HepG2 (cell line): Measurements from ENCODE around the gene PROSER1. TPM values are rescaled to one million over a fixed set of nuclear protein-coding genes. Genes with fewer than 3 reads are reported as not detected.

Experiments used
- DNMT1 ChIP-seq: sonication (generic); formaldehyde crosslinking; IDR thresholded peaks from 2 replicates; pipeline ENCODE4 v1.5.1; 2020; ENCODE audit warnings: mild to moderate bottlenecking, missing genetic modification reagents
- GATA4 ChIP-seq: sonication (generic); IDR thresholded peaks from 2 replicates; pipeline ENCODE4 v1.6.1; 2016; ENCODE audit warnings: antibody characterized with exemption, low read depth, borderline replicate concordance
- IKZF5 ChIP-seq: IDR thresholded peaks from 2 replicates; pipeline ENCODE4 v1.6.1; 2018; ENCODE audit warnings: missing genetic modification reagents, mild to moderate bottlenecking, missing compliant biosample characterization
- KDM1A ChIP-seq: IDR thresholded peaks from 2 replicates; pipeline ENCODE4 v1.6.1; 2016; ENCODE audit warnings: missing compliant biosample characterization
- KLF16 ChIP-seq, 2 experiments: sonication (generic) in 1 of 2; formaldehyde crosslinking in 1 of 2; IDR thresholded peaks; 2 replicates each; pipeline versions ENCODE4 v1.6.1 to v1.8.0; 2016 to 2023; ENCODE audit warnings: missing genetic modification reagents in 2 of 2, missing compliant biosample characterization in 1 of 2
- MAF1 ChIP-seq: sonication (generic); formaldehyde crosslinking; IDR thresholded peaks from 2 replicates; pipeline ENCODE4 v1.5.0; 2020; ENCODE audit warnings: missing genetic modification reagents, borderline replicate concordance
- MTA1 ChIP-seq: sonication (generic); formaldehyde crosslinking; IDR thresholded peaks from 2 replicates; pipeline ENCODE4 v1.4.0; 2020; ENCODE audit warnings: missing genetic modification reagents, mild to moderate bottlenecking, borderline replicate concordance
- NFYC ChIP-seq: IDR thresholded peaks from 2 replicates; pipeline ENCODE4 v1.6.1; 2016; ENCODE audit warnings: missing genetic modification reagents, missing compliant biosample characterization
- PHF8 ChIP-seq: sonication (generic); formaldehyde crosslinking; IDR thresholded peaks from 2 replicates; pipeline ENCODE4 v1.5.0; 2020; ENCODE audit warnings: missing genetic modification reagents
- SP1 ChIP-seq, 2 experiments: fragments of 450-650 bp in 1 of 2; sonication (generic) in 1 of 2; formaldehyde crosslinking in 1 of 2; IDR thresholded peaks; 2 replicates each; pipeline versions ENCODE4 v1.4.0 to v1.6.1; 2016 to 2020; ENCODE audit warnings: missing genetic modification reagents in 1 of 2
- SPEN ChIP-seq: sonication (generic); formaldehyde crosslinking; IDR thresholded peaks from 2 replicates; pipeline ENCODE4 v1.5.1; 2020; ENCODE audit warnings: low read depth, mild to moderate bottlenecking, missing genetic modification reagents
- TEAD3 ChIP-seq: optimal IDR thresholded peaks from 2 replicates; pipeline ENCODE3; 2016; ENCODE audit warnings: borderline replicate concordance
- YEATS2 ChIP-seq: sonication (generic); formaldehyde crosslinking; IDR thresholded peaks from 2 replicates; pipeline ENCODE4 v1.4.0; 2020; ENCODE audit warnings: missing genetic modification reagents, borderline replicate concordance
- ZNF12 ChIP-seq: sonication (generic); formaldehyde crosslinking; IDR thresholded peaks from 2 replicates; pipeline ENCODE4 v1.5.0; 2020; ENCODE audit warnings: missing genetic modification reagents
- ZNF136 ChIP-seq: sonication (generic); formaldehyde crosslinking; IDR thresholded peaks from 2 replicates; pipeline ENCODE4 v1.8.1; 2022; ENCODE audit warnings: low read depth, mild to moderate bottlenecking, moderate library complexity, missing genetic modification reagents
- ZNF672 ChIP-seq: sonication (generic); formaldehyde crosslinking; IDR thresholded peaks from 2 replicates; pipeline ENCODE4 v1.8.1; 2022; ENCODE audit warnings: missing genetic modification reagents
- ZNF691 ChIP-seq: sonication (generic); formaldehyde crosslinking; IDR thresholded peaks from 2 replicates; pipeline ENCODE4 v1.4.0; 2020; ENCODE audit warnings: missing genetic modification reagents, low read depth, mild to moderate bottlenecking, borderline replicate concordance
- ZNF781 ChIP-seq: sonication (generic); formaldehyde crosslinking; IDR thresholded peaks from 2 replicates; pipeline ENCODE4 v1.5.1; 2020; ENCODE audit warnings: borderline replicate concordance, mild to moderate bottlenecking, missing genetic modification reagents; ENCODE audit errors: not compliant biosample characterization
- ZSCAN12 ChIP-seq: sonication (generic); formaldehyde crosslinking; IDR thresholded peaks from 2 replicates; pipeline ENCODE4 v1.9.0; 2021; ENCODE audit warnings: mild to moderate bottlenecking, missing genetic modification reagents
- ZSCAN20 ChIP-seq: sonication (generic); formaldehyde crosslinking; IDR thresholded peaks from 2 replicates; pipeline ENCODE4 v1.4.0; 2020; ENCODE audit warnings: missing genetic modification reagents, mild to moderate bottlenecking, borderline replicate concordance
- polyA plus RNA-seq, 8 experiments: library from polyadenylated mRNA; depleted of rRNA in 3 of 8; stranded (reverse) in 7 of 8; unstranded in 1 of 8; fragments of >200 nt; fragmentation: Illumina TruSeq in 4 of 8; extraction: Trizol in 4 of 8; gene quantifications; 2 replicates each; pipeline versions ENCODE4 v1.2.1 to v1.2.3, GENCODE V29; 2011 to 2016; ENCODE audit warnings: low read depth in 4 of 8, missing spikeins in 1 of 8, mixed read lengths in 1 of 8; ENCODE audit not compliant: insufficient read depth in 1 of 8
- total RNA-seq, 5 experiments: library from RNA; depleted of rRNA; stranded (reverse); fragments of >200 nt; fragmentation: Illumina TruSeq; extraction: Trizol; gene quantifications; 2 replicates each; pipeline ENCODE4 v1.2.3, GENCODE V29; 2016; ENCODE audit warnings: low read depth in 1 of 5
- TF ChIP-seq, protein P1 (sequence below), 2 experiments: sonication (generic) in 1 of 2; formaldehyde crosslinking in 1 of 2; IDR thresholded peaks; 2 replicates each; pipeline versions ENCODE4 v1.6.1 to v1.9.0; 2014 to 2022; ENCODE audit warnings: antibody characterized with exemption in 1 of 2, borderline replicate concordance in 1 of 2, inconsistent platforms in 1 of 2, low read depth in 1 of 2, missing genetic modification reagents in 1 of 2

PROSER1 gene
- total and polyA plus RNA-seq, 2 of the 13 experiments (the other 11 are each of a cell fraction or from before 2014, with no cell fraction given) = 11.4 to 17.2 TPM

DNA sequence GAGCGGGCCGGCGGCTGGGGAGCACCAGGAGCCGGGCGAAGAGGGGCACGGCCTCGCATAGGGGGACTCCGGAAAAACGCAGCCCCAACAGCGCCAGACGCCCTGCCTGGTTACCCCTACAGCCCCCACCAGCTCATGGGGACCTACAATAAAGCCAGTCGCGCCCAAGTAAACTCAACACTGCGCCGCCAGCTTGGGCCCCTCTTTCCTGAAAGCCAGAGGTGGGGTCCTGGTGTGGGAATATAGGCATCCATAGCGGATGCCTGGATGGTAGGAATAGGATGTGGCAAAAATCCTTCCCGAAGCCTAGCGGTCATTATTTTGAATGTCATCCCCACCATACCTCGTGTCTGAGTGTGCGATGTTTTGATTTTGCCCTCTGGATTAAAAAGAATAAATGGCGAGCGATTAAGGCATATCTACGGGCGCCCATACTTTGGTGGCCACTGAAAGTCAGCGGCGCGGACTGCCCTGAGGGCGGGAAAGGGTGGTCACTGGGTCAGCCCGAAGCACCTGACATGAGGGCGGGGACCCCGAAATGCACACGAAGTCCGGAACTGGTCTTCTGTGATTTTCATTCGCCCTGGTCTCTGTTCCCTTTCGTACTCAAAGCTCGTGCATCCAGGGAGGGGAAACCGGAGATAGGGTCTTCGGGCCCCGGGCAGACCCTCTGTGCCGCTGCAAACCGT, at the start of gene PROSER1, which contains the start of gene NHLRC3 (continued):
- 0 out of 2 replicates have a peak, but pooled peaks have one; percentile 20 for TF ChIP-seq ZNF691 (CRISPR knock-in tag)
- 0 out of 2 replicates have a peak, but pooled peaks have one; percentile 24 for TF ChIP-seq KDM1A (CRISPR knock-in tag)
- TF ChIP-seq, protein P1, sequence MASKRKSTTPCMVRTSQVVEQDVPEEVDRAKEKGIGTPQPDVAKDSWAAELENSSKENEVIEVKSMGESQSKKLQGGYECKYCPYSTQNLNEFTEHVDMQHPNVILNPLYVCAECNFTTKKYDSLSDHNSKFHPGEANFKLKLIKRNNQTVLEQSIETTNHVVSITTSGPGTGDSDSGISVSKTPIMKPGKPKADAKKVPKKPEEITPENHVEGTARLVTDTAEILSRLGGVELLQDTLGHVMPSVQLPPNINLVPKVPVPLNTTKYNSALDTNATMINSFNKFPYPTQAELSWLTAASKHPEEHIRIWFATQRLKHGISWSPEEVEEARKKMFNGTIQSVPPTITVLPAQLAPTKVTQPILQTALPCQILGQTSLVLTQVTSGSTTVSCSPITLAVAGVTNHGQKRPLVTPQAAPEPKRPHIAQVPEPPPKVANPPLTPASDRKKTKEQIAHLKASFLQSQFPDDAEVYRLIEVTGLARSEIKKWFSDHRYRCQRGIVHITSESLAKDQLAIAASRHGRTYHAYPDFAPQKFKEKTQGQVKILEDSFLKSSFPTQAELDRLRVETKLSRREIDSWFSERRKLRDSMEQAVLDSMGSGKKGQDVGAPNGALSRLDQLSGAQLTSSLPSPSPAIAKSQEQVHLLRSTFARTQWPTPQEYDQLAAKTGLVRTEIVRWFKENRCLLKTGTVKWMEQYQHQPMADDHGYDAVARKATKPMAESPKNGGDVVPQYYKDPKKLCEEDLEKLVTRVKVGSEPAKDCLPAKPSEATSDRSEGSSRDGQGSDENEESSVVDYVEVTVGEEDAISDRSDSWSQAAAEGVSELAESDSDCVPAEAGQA (IDR thresholded peaks at IDR 0.05; ENCODE audit: low read depth) = peak; percentile 55; the same call in 1 of the 2 replicates
- TF ChIP-seq, protein P1 (CRISPR knock-in tag; IDR thresholded peaks at IDR 0.05; ENCODE audit: borderline replicate concordance) = peak; percentile 63; the same call in 1 of the 2 replicates
- peak; percentile 63; the same call in 1 of the 2 replicates for TF ChIP-seq IKZF5 (CRISPR knock-in tag)
- peak; percentile 44 for TF ChIP-seq TEAD3 (CRISPR knock-in tag)
- peak; percentile 33; the same call in 1 of the 2 replicates for TF ChIP-seq NFYC
- TF ChIP-seq MTA1 (CRISPR knock-in tag) = no peak
- peak; percentile 32 for TF ChIP-seq ZNF781
- TF ChIP-seq SP1 (IDR thresholded peaks at IDR 0.05) = no peak
- TF ChIP-seq SP1 (CRISPR knock-in tag; IDR thresholded peaks at IDR 0.05) = no peak
- peak; percentile 80 for TF ChIP-seq YEATS2
- TF ChIP-seq ZNF672 (CRISPR knock-in tag) = no peak
- peak; percentile 10; the same call in 1 of the 2 replicates for TF ChIP-seq ZNF12 (CRISPR knock-in tag)
- 0 out of 2 replicates have a peak, but pooled peaks have one; percentile 3 for TF ChIP-seq GATA4
- peak in 1 of 2 experiments; percentile 22; a peak in 1 of 4 replicates for TF ChIP-seq KLF16 (CRISPR knock-in tag; IDR thresholded peaks at IDR 0.05)
- TF ChIP-seq PHF8 (CRISPR knock-in tag) = peak; percentile 78
- peak; percentile 34; the same call in 1 of the 2 replicates for TF ChIP-seq MAF1 (CRISPR knock-in tag)
- TF ChIP-seq ZSCAN12 (CRISPR knock-in tag) = 0 out of 2 replicates have a peak, but pooled peaks have one; percentile 63
- TF ChIP-seq SPEN (CRISPR knock-in tag) = peak; percentile 93
- TF ChIP-seq ZSCAN20 = 0 out of 2 replicates have a peak, but pooled peaks have one; percentile 48
- peak; percentile 80; the same call in 1 of the 2 replicates for TF ChIP-seq ZNF136
- TF ChIP-seq DNMT1 (CRISPR knock-in tag) = no peak
